GM12874 (cell line): Measurements from ENCODE around the gene SMG5.

Experiments used
- TF ChIP-seq, protein P1 (sequence below): IDR thresholded peaks from 2 replicates; pipeline ENCODE4 v1.5.1; 2011; ENCODE audit warnings: low read depth, mild to moderate bottlenecking, control low read depth, low read length, moderate library complexity; ENCODE audit not compliant: insufficient read depth

SMG5 gene

DNA sequence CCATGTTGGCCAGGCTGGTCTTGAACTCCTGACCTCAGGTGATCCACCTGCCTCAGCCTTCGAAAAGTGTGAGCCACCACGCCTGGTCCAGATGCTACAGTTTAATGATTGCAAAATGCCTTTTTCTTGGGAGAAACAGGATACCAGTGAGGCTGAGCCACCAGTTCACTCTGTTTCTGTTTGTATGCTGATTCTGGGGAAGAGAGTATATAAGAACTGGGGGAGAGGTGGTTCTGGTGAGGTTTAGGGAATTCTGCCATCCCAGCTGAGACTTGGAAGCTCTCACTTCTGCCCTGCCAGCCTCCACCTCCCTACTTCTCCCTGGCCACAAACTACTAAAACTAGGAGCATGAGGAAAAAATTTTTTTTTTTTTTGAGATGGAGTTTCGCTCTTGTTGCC lies 77.9 kb downstream of the SMG5 start:
- TF ChIP-seq, protein P1, sequence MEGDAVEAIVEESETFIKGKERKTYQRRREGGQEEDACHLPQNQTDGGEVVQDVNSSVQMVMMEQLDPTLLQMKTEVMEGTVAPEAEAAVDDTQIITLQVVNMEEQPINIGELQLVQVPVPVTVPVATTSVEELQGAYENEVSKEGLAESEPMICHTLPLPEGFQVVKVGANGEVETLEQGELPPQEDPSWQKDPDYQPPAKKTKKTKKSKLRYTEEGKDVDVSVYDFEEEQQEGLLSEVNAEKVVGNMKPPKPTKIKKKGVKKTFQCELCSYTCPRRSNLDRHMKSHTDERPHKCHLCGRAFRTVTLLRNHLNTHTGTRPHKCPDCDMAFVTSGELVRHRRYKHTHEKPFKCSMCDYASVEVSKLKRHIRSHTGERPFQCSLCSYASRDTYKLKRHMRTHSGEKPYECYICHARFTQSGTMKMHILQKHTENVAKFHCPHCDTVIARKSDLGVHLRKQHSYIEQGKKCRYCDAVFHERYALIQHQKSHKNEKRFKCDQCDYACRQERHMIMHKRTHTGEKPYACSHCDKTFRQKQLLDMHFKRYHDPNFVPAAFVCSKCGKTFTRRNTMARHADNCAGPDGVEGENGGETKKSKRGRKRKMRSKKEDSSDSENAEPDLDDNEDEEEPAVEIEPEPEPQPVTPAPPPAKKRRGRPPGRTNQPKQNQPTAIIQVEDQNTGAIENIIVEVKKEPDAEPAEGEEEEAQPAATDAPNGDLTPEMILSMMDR, result no peak

DNA sequence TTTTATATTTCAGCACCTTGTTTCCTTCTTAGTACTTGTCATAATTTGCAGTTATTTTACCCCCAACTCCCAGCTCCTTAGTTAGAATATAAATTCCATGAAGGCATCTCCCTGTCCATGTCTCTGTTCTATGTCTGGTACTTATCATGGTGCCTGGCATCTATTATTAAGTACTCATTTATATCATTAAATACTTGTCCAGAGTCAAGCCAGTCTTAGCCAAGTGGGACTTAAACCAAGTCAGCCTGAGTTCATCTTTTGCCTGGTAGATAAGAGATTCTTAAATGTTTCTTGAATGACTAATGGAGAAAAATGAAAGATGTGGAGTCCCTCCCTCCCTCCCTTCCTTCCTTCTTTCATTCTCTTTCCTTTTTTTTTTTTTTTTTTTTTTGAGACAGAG lies 79.3 kb downstream of the SMG5 start:
- TF ChIP-seq, protein P1, result no peak

DNA sequence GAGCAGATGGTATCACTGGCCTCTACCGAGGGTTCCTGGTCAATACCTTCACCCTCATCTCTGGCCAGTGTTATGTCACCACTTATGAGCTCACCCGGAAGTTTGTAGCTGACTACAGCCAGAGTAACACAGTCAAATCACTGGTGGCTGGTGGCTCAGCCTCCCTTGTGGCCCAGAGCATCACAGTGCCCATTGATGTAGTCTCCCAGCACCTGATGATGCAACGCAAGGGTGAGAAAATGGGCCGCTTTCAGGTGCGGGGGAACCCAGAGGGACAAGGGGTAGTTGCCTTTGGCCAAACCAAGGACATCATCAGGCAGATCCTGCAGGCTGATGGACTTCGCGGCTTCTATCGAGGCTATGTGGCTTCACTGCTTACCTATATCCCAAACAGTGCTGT lies 82.6 kb downstream of the SMG5 start:
- TF ChIP-seq, protein P1, result no peak
